ENCODE data around the gene GALT. TPM values are rescaled to one million over a fixed set of nuclear protein-coding genes. Genes with fewer than 3 reads are reported as not detected.

The GALT gene
- total RNA-seq, 4 donors from 2014 or later = 73.5 to 147 (median 97.3) TPM

DNA sequence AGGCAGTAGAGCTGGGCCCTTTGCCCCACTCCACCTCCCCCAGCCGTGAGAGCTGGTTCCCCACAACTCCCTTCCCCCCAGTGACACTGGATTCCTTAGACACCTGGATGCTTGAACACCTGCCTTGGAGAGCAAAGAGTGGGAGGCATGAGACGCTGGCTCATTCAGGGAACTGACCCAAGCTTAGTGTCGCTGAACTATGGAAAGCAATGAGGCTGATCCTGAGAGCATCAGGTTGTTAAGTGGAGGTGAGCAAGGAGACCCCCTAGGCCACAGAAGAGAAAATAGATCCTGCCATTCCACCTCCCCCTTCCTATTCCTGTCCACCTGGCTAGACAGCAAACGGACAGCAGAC is 42.6 kb downstream of the GALT start:
- no peak for TF ChIP-seq EP300 (IDR thresholded peaks at IDR 0.05; ENCODE audit: low read depth)
- TF ChIP-seq, protein P1, sequence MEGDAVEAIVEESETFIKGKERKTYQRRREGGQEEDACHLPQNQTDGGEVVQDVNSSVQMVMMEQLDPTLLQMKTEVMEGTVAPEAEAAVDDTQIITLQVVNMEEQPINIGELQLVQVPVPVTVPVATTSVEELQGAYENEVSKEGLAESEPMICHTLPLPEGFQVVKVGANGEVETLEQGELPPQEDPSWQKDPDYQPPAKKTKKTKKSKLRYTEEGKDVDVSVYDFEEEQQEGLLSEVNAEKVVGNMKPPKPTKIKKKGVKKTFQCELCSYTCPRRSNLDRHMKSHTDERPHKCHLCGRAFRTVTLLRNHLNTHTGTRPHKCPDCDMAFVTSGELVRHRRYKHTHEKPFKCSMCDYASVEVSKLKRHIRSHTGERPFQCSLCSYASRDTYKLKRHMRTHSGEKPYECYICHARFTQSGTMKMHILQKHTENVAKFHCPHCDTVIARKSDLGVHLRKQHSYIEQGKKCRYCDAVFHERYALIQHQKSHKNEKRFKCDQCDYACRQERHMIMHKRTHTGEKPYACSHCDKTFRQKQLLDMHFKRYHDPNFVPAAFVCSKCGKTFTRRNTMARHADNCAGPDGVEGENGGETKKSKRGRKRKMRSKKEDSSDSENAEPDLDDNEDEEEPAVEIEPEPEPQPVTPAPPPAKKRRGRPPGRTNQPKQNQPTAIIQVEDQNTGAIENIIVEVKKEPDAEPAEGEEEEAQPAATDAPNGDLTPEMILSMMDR (IDR thresholded peaks at IDR 0.05) = no peak
- TF ChIP-seq POLR2A (IDR thresholded peaks at IDR 0.05) = no peak
- TF ChIP-seq POLR2AphosphoS5 (IDR thresholded peaks at IDR 0.05) = no peak
- intact Hi-C loops (cut with DNase I; ENCODE audit: low total_unique reads) = no loop called here
- peaks cover 0 to 16% (median 0%) of the 10 kb centered on the region in 4 donors for H3K4me1 ChIP-seq
- H3K36me3 ChIP-seq = no peaks in the 10 kb centered on the region
- no peaks in the 10 kb centered on the region for H3K27me3 ChIP-seq
- no peak overlapping the region for H3K4me3 ChIP-seq
- WGBS, 2 donors (ENCODE audit: low coverage in 1 of 2) = 45 to 57% methylated on average over 2 to 4 of the region's 4 CpGs
- no peak for DNase-seq
- H3K27ac ChIP-seq = no peak overlapping the region
- in situ Hi-C loops (cut with MboI; ENCODE audit: low pct_ligation_motif_present in 1 of 4, low pct_unique_long_range_greater_than_20kb in 1 of 4, low sequenced_read_pairs in 3 of 4) = no loop called here
- H3K9me3 ChIP-seq = no peaks in the 10 kb centered on the region

- H3K36me3 ChIP-seq = no peaks in the 10 kb centered on the region
- TF ChIP-seq POLR2AphosphoS5 (IDR thresholded peaks at IDR 0.05) = no peak
- TF ChIP-seq EP300 (IDR thresholded peaks at IDR 0.05; ENCODE audit: low read depth) = no peak
- TF ChIP-seq, protein P1 (IDR thresholded peaks at IDR 0.05) = no peak
- TF ChIP-seq POLR2A (IDR thresholded peaks at IDR 0.05) = no peak
- 63 to 67% methylated on average over 1 to 8 of the region's 8 CpGs for WGBS, 2 donors (ENCODE audit: low coverage in 1 of 2)
- H3K9me3 ChIP-seq = no peaks in the 10 kb centered on the region
- H3K27me3 ChIP-seq = no peaks in the 10 kb centered on the region
- intact Hi-C loops (cut with DNase I; ENCODE audit: low total_unique reads) (no loop called here), in situ Hi-C loops (cut with MboI; ENCODE audit: low pct_ligation_motif_present in 1 of 4, low pct_unique_long_range_greater_than_20kb in 1 of 4, low sequenced_read_pairs in 3 of 4) (no loop called here)
- no peak overlapping the region for H3K27ac ChIP-seq
- peaks cover 0 to 16% (median 0%) of the 10 kb centered on the region in 4 donors for H3K4me1 ChIP-seq
- H3K4me3 ChIP-seq = no peak overlapping the region
- no peak for DNase-seq
Observed at GRCh38 chr9:34689512-34689911, 43.0 kb downstream of the GALT start.

DNA sequence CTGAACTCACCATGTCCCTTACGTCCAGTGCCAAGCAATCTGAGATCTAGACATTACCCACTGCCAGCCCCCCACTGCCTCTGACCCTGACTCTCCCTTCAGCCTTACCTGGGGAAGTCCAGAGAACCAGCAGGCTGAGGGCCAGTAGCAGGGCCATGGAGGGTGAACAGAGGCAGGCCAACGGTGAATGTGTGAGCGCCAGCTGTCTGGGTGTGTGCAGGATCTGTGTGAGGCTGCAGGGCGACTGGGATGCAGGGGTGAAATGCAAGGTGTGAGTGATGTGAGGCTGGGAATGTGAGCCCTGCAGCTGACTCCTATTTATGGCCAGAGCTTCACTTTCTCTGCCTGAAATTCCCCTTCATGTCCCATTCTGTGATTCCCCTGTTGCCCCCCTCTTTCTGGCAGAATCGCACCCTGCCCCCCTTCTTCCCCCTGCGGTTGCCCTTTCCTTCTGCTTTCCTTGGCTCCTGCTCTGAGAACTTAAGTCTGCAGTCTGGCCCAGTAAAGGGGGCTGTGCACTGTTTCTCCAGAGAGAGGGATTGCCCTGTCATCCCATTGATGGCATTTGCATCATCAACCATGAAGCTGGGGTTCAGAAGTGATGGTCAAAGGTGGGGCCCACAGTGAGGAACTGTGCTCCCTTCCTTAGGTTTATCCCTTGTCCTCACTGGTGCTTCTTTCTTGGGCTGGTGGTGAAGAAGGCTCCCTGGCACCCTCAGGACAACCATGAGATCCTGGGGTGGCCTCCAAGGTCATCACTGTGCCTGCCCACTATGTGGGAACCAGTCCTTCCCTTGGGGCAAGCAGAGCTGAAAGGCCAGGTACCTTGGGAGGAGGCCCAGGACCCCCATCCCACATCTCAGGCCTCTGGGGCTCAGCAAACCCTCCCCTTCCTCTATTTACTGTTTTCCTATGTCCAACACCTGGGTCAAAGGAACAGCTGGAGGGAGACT is 44.8 kb downstream of the GALT start, which contains the start of gene CCL19:
Gene CCL19 (minus strand): TSS at position 294 of the 953 bp plus-strand sequence. CDS start 137 bp downstream, at position 157.
- peaks cover 0 to 16% (median 0%) of the 10 kb centered on the region in 4 donors for H3K4me1 ChIP-seq
- in situ Hi-C loops (cut with MboI; ENCODE audit: low pct_ligation_motif_present in 1 of 4, low pct_unique_long_range_greater_than_20kb in 1 of 4, low sequenced_read_pairs in 3 of 4) (no loop called here), intact Hi-C loops (cut with DNase I; ENCODE audit: low total_unique reads) (no loop called here)
- no peaks in the 10 kb centered on the region for H3K36me3 ChIP-seq
- no peak within 1 kb of the TSS for H3K27ac ChIP-seq
- TF ChIP-seq POLR2A (IDR thresholded peaks at IDR 0.05) (no peak), EP300 (IDR thresholded peaks at IDR 0.05; ENCODE audit: low read depth) (no peak), POLR2AphosphoS5 (IDR thresholded peaks at IDR 0.05) (no peak)
- TF ChIP-seq, protein P1 (IDR thresholded peaks at IDR 0.05) = no peak
- no peak for DNase-seq
- WGBS, 2 donors (ENCODE audit: low coverage in 1 of 2) = 83% methylated on average over 6 of the region's 6 CpGs; no CpG with 5 or more reads in 1 of the 2 donors
- H3K9me3 ChIP-seq = no peaks in the 10 kb centered on the region
- no peak within 1 kb of the TSS for H3K4me3 ChIP-seq
- no peaks in the 10 kb centered on the region for H3K27me3 ChIP-seq

DNA sequence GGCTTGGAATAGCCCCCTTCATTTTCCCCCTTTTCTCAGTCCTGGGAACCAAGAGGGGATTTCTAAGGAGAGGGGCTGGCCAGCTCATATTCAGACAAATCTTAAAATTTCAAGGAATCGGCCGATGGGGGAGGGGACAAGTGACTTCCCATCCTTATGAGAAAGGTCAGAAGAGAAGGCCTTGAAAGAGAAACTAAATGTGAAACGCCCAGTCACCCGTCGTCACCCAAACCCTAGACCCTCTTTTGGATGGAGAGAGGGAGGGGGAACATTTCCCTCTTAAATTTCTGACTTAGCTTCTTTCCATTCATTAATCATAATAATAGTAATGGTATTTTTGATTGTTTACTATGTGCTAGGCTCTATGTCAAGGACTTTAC is 45.5 kb downstream of the GALT start:
- no peaks in the 10 kb centered on the region for H3K36me3 ChIP-seq
- no peak for DNase-seq
- 71% methylated on average over 5 of the region's 5 CpGs; no CpG with 5 or more reads in 1 of the 2 donors for WGBS, 2 donors (ENCODE audit: low coverage in 1 of 2)
- in situ Hi-C loops (cut with MboI; ENCODE audit: low pct_ligation_motif_present in 1 of 4, low pct_unique_long_range_greater_than_20kb in 1 of 4, low sequenced_read_pairs in 3 of 4) (no loop called here), intact Hi-C loops (cut with DNase I; ENCODE audit: low total_unique reads) (no loop called here)
- H3K4me3 ChIP-seq = no peak overlapping the region
- H3K27me3 ChIP-seq = no peaks in the 10 kb centered on the region
- H3K9me3 ChIP-seq = no peaks in the 10 kb centered on the region
- TF ChIP-seq EP300 (IDR thresholded peaks at IDR 0.05; ENCODE audit: low read depth) (no peak), POLR2AphosphoS5 (IDR thresholded peaks at IDR 0.05) (no peak)
- no peak overlapping the region for H3K27ac ChIP-seq
- peaks cover 0 to 16% (median 0%) of the 10 kb centered on the region in 4 donors for H3K4me1 ChIP-seq
